Measurements from ENCODE around the gene ZNF408. TPM values are rescaled to one million over a fixed set of nuclear protein-coding genes. Genes with fewer than 3 reads are reported as not detected.

Gene ZNF408
- total RNA-seq, 1 experiment from 2014 or later, result 14.4 TPM

DNA sequence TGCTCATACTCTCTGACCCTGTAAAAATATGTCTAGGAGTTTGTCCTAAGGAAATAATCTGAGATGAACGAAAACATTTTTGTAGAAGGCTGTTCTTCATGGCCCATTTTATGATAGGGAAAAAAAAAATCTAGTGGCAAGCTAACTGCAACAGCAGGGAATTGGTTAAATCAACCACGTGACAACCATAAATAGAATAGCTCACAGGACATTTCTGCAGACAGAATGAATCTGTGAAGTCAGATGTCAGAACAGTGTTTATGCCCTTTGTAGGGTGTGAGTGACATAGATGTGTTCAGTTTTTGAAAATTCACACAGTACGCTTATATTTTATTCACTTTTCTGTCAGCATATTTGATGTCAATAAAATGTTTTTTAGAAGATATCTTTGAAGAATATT, 16.5 kb upstream of the ZNF408 start:
- POLR2A ChIA-PET, result no interaction called here
- RAD21 ChIA-PET (ENCODE audit: low non-redundant PET in 1 of 2, low total read pairs in 2 of 2, uncharacterized antibody in 2 of 2, unreplicated experiment in 2 of 2), result interaction anchor here in 1 of 2 experiments (0.5 kb wide), 1 partner anchor 671 kb away, joined by 5 read pairs; no protein-coding TSS in a partner anchor
- ATAC-seq, result no peak
- Histone ChIP-seq H3K27ac (ENCODE audit: low read depth, low read length) (no peak overlapping the region), H3K4me3 (replicated peaks in 1 of 2; ENCODE audit: low read depth in 1 of 2, low read length in 2 of 2) (no peak overlapping the region), H3K4me2 (ENCODE audit: low read length) (no peak overlapping the region), H2AFZ (ENCODE audit: low read depth, low read length, poor library complexity, severe bottlenecking) (no peak overlapping the region), H4K20me1 (ENCODE audit: insufficient read depth) (no peaks in the 10 kb centered on the region), H3K9me3 (ENCODE audit: control insufficient read depth in 1 of 2, insufficient read depth in 1 of 2, low read depth in 1 of 2, low read length in 2 of 2) (no peaks in the 10 kb centered on the region), H3K36me3 (ENCODE audit: control insufficient read depth in 1 of 2, insufficient read depth in 2 of 2, low read length in 2 of 2) (no peaks in the 10 kb centered on the region), H3K9ac (ENCODE audit: low read length) (no peak overlapping the region), H3K9me2 (ENCODE audit: insufficient read depth) (no peaks in the 10 kb centered on the region), H3K27me3 (ENCODE audit: insufficient read depth, low read length) (no peaks in the 10 kb centered on the region), H3K4me1 (ENCODE audit: control insufficient read depth in 1 of 2, insufficient read depth in 2 of 2, low read length in 2 of 2) (peaks cover 4 to 20% of the 10 kb centered on the region in 2 experiments), H3K79me2 (ENCODE audit: insufficient read depth, low read length) (no peaks in the 10 kb centered on the region)
- CTCF ChIA-PET, result no interaction called here
- TF ChIP-seq, protein P1, sequence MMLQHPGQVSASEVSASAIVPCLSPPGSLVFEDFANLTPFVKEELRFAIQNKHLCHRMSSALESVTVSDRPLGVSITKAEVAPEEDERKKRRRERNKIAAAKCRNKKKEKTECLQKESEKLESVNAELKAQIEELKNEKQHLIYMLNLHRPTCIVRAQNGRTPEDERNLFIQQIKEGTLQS (IDR thresholded peaks at IDR 0.05), result no peak
- TF ChIP-seq RAD21 (IDR thresholded peaks at IDR 0.05; ENCODE audit: low read depth) (no peak), POLR2AphosphoS5 (IDR thresholded peaks at IDR 0.05; ENCODE audit: low read depth, low read length) (no peak), TCF7L2 (IDR thresholded peaks at IDR 0.05; ENCODE audit: borderline replicate concordance, extremely low read depth, insufficient read depth, insufficient read length) (no peak), CEBPB (IDR thresholded peaks at IDR 0.05; ENCODE audit: low read depth) (no peak), FOSL1 (IDR thresholded peaks at IDR 0.05; ENCODE audit: low read depth) (no peak), ZFX (IDR thresholded peaks at IDR 0.05) (no peak), YY1 (IDR thresholded peaks at IDR 0.05; ENCODE audit: extremely low read depth, insufficient replicate concordance, low read depth, low read length) (no peak)
- BruUV-seq (replicated peaks), result no TSS peak
- no peak for DNase-seq (ENCODE audit: low read depth, low spot score)
- intact Hi-C loops (cut with micrococcal nuclease), result no loop called here

DNA sequence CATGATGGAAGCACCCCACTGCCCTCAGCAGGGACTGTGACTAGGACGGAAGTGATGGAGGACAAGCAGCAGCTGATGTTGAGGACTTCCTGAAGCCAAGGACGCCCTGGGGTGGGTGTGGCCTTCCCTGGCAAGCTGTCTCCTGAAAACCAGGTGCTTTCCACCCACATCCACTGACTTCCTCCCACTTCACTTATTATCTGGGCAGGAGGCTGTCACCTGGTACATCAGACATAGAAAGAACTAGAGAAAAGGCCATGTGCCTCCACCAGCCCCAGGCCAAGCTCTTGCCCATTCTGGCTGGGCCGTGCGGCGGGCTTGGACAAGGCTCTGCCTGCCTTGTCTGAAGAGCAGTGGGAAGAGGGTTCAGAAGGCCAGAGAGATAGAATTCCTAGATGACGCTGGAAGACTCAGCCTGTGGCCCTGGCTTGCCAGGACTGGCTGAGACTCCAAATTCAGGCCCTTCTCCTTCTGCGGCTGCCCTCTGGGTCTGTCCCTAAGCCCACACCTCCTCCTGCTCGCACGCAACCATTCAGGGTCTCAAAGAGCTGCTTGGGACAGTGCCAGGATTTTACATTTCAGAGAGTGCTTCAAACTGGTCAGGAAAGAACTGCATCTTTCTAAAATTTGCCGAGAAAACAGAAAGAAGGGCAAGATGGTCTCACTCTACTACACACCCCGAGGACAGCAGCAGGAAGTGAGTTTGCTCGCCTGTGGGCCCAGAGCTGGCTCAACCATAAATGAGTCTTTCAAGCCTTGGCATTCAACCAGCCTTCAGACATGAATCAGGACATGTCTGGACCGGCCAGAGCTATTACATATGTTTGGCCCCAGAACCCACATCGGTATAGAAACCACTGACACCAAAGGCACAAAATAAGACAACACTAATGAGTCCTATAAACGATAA, 13.7 kb upstream of the ZNF408 start:
- ChIA-PET CTCF (no interaction called here), RAD21 (ENCODE audit: low non-redundant PET in 1 of 2, low total read pairs in 2 of 2, uncharacterized antibody in 2 of 2, unreplicated experiment in 2 of 2) (no interaction called here), POLR2A (no interaction called here)
- no peak overlapping the region for H3K4me2 ChIP-seq (ENCODE audit: low read length)
- no peak overlapping the region for H3K4me3 ChIP-seq (replicated peaks in 1 of 2; ENCODE audit: low read depth in 1 of 2, low read length in 2 of 2)
- no peak overlapping the region for H3K27ac ChIP-seq (ENCODE audit: low read depth, low read length)
- DNase-seq (ENCODE audit: low read depth, low spot score) (no peak), ATAC-seq (no peak)
- intact Hi-C loops (cut with micrococcal nuclease), result no loop called here
- BruUV-seq (replicated peaks), result no TSS peak
- peaks cover 4 to 20% of the 10 kb centered on the region in 2 experiments for H3K4me1 ChIP-seq (ENCODE audit: control insufficient read depth in 1 of 2, insufficient read depth in 2 of 2, low read length in 2 of 2)
- H3K9me3 ChIP-seq (ENCODE audit: control insufficient read depth in 1 of 2, insufficient read depth in 1 of 2, low read depth in 1 of 2, low read length in 2 of 2), result no peaks in the 10 kb centered on the region
- H4K20me1 ChIP-seq (ENCODE audit: insufficient read depth), result no peaks in the 10 kb centered on the region
- no peaks in the 10 kb centered on the region for H3K79me2 ChIP-seq (ENCODE audit: insufficient read depth, low read length)
- H2AFZ ChIP-seq (ENCODE audit: low read depth, low read length, poor library complexity, severe bottlenecking), result no peak overlapping the region
- H3K36me3 ChIP-seq (ENCODE audit: control insufficient read depth in 1 of 2, insufficient read depth in 2 of 2, low read length in 2 of 2), result no peaks in the 10 kb centered on the region
- no peak overlapping the region for H3K9ac ChIP-seq (ENCODE audit: low read length)
- no peaks in the 10 kb centered on the region for H3K9me2 ChIP-seq (ENCODE audit: insufficient read depth)
- no peaks in the 10 kb centered on the region for H3K27me3 ChIP-seq (ENCODE audit: insufficient read depth, low read length)
- TF ChIP-seq, protein P2, sequence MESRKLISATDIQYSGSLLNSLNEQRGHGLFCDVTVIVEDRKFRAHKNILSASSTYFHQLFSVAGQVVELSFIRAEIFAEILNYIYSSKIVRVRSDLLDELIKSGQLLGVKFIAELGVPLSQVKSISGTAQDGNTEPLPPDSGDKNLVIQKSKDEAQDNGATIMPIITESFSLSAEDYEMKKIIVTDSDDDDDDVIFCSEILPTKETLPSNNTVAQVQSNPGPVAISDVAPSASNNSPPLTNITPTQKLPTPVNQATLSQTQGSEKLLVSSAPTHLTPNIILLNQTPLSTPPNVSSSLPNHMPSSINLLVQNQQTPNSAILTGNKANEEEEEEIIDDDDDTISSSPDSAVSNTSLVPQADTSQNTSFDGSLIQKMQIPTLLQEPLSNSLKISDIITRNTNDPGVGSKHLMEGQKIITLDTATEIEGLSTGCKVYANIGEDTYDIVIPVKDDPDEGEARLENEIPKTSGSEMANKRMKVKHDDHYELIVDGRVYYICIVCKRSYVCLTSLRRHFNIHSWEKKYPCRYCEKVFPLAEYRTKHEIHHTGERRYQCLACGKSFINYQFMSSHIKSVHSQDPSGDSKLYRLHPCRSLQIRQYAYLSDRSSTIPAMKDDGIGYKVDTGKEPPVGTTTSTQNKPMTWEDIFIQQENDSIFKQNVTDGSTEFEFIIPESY (IDR thresholded peaks at IDR 0.05; ENCODE audit: extremely low read depth, insufficient replicate concordance, low read length), result no peak
- TF ChIP-seq YY1 (IDR thresholded peaks at IDR 0.05; ENCODE audit: extremely low read depth, insufficient replicate concordance, low read depth, low read length) (no peak), ZFX (IDR thresholded peaks at IDR 0.05) (no peak), JUND (IDR thresholded peaks at IDR 0.05) (no peak), ELF1 (IDR thresholded peaks at IDR 0.05; ENCODE audit: borderline replicate concordance, low read depth) (no peak), SP1 (IDR thresholded peaks at IDR 0.05; ENCODE audit: low read depth) (no peak), CBX3 (IDR thresholded peaks at IDR 0.05; ENCODE audit: low read depth) (no peak)
- TF ChIP-seq, protein P3, sequence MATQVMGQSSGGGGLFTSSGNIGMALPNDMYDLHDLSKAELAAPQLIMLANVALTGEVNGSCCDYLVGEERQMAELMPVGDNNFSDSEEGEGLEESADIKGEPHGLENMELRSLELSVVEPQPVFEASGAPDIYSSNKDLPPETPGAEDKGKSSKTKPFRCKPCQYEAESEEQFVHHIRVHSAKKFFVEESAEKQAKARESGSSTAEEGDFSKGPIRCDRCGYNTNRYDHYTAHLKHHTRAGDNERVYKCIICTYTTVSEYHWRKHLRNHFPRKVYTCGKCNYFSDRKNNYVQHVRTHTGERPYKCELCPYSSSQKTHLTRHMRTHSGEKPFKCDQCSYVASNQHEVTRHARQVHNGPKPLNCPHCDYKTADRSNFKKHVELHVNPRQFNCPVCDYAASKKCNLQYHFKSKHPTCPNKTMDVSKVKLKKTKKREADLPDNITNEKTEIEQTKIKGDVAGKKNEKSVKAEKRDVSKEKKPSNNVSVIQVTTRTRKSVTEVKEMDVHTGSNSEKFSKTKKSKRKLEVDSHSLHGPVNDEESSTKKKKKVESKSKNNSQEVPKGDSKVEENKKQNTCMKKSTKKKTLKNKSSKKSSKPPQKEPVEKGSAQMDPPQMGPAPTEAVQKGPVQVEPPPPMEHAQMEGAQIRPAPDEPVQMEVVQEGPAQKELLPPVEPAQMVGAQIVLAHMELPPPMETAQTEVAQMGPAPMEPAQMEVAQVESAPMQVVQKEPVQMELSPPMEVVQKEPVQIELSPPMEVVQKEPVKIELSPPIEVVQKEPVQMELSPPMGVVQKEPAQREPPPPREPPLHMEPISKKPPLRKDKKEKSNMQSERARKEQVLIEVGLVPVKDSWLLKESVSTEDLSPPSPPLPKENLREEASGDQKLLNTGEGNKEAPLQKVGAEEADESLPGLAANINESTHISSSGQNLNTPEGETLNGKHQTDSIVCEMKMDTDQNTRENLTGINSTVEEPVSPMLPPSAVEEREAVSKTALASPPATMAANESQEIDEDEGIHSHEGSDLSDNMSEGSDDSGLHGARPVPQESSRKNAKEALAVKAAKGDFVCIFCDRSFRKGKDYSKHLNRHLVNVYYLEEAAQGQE (IDR thresholded peaks at IDR 0.05; ENCODE audit: low read depth), result no peak

Data from HCT116 (cell line).